Gastrocnemius medialis (tissue), 4 donors: ENCODE measurements around the gene DDX28.

Source experiments
- POLR2A ChIP-seq, 2 donors: fragments of 450-650 bp; IDR thresholded peaks; one replicate each; pipeline ENCODE4 v1.6.1; 2017; ENCODE audit warnings: antibody characterized with exemption in 2 of 2, mild to moderate bottlenecking in 2 of 2, moderate library complexity in 2 of 2
- TF ChIP-seq, protein P1 (sequence below), 5 experiments: fragments of 450-650 bp in 3 of 5; fragments of 200-600 bp in 2 of 5; sonication (generic) in 2 of 5; IDR thresholded peaks in 4 of 5; conservative IDR thresholded peaks in 1 of 5; 1 replicate in 4 of 5; 2 replicates in 1 of 5; pipeline ENCODE4 v1.5.1; 2016 to 2019; ENCODE audit warnings: antibody characterized with exemption in 5 of 5, mild to moderate bottlenecking in 3 of 5, moderate library complexity in 3 of 5

DNA sequence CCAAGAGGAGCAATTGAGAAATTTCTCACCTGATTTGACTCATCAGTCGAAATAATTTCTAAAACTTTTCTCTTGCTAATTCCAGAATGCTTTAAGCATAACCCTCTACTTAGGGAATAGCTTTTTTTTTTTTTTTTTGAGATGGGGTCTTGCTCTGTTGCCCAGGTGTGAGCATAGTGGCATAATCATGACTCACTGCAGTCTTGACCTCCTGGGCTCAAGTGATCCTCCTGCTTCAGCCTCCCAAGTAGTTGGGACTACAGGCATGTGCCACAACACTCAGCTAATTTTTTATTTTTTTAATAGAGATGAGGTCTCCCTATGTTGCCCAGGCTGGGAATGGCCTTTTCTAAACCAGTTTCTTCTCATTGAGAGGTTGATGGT, 48.5 kb upstream of the DDX28 start:
- TF ChIP-seq, protein P1, sequence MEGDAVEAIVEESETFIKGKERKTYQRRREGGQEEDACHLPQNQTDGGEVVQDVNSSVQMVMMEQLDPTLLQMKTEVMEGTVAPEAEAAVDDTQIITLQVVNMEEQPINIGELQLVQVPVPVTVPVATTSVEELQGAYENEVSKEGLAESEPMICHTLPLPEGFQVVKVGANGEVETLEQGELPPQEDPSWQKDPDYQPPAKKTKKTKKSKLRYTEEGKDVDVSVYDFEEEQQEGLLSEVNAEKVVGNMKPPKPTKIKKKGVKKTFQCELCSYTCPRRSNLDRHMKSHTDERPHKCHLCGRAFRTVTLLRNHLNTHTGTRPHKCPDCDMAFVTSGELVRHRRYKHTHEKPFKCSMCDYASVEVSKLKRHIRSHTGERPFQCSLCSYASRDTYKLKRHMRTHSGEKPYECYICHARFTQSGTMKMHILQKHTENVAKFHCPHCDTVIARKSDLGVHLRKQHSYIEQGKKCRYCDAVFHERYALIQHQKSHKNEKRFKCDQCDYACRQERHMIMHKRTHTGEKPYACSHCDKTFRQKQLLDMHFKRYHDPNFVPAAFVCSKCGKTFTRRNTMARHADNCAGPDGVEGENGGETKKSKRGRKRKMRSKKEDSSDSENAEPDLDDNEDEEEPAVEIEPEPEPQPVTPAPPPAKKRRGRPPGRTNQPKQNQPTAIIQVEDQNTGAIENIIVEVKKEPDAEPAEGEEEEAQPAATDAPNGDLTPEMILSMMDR (IDR thresholded peaks at IDR 0.05 in 4 of 5, conservative IDR thresholded peaks at IDR 0.05 in 1 of 5): no peak
- no peak for TF ChIP-seq POLR2A (IDR thresholded peaks at IDR 0.05)
